ENCODE results near the gene HIPK2.

DNA sequence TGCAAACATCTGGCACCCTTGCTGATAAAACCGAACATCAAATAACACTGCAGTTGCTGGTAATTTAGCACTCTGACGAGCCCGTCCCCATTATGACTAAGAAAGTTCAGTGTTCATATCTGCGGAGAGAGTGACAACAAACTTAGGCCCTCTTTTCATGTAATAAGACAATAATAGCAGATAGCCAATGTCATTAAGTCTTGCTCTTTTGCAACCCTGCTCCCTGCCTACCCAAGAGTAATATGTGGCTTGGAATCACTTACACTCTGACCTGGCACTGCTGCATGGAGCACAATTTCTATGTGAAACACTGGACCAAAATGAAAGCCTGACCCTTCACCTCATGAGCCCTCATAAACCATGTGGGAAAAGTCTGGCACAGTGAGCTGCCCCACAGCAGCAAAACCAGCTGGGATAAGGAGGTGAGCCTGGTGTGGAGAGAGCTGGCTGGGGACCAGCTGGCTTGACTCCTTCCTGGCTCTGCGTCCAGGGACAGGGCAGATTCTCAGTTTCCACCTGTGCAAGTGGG, 86.5 kb downstream of the HIPK2 start:
- TF ChIP-seq CEBPB (IDR thresholded peaks at IDR 0.05) (no peak), RFX5 (IDR thresholded peaks at IDR 0.05) (no peak), RAD21 (conservative IDR thresholded peaks at IDR 0.05 in 1 of 2, IDR thresholded peaks at IDR 0.05 in 1 of 2) (no peak), EHMT2 (IDR thresholded peaks at IDR 0.05; ENCODE audit: low read depth) (no peak), FOSB (CRISPR knock-in tag; IDR thresholded peaks at IDR 0.05) (no peak), EP300 (IDR thresholded peaks at IDR 0.05) (no peak), CBX2 (IDR thresholded peaks at IDR 0.05; ENCODE audit: borderline replicate concordance, low read depth) (no peak), POLR2A (IDR thresholded peaks at IDR 0.05; ENCODE audit: low read length) (no peak), SMC3 (IDR thresholded peaks at IDR 0.05) (no peak)
- TF ChIP-seq, protein P1, sequence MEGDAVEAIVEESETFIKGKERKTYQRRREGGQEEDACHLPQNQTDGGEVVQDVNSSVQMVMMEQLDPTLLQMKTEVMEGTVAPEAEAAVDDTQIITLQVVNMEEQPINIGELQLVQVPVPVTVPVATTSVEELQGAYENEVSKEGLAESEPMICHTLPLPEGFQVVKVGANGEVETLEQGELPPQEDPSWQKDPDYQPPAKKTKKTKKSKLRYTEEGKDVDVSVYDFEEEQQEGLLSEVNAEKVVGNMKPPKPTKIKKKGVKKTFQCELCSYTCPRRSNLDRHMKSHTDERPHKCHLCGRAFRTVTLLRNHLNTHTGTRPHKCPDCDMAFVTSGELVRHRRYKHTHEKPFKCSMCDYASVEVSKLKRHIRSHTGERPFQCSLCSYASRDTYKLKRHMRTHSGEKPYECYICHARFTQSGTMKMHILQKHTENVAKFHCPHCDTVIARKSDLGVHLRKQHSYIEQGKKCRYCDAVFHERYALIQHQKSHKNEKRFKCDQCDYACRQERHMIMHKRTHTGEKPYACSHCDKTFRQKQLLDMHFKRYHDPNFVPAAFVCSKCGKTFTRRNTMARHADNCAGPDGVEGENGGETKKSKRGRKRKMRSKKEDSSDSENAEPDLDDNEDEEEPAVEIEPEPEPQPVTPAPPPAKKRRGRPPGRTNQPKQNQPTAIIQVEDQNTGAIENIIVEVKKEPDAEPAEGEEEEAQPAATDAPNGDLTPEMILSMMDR (IDR thresholded peaks at IDR 0.05), result no peak
- TF ChIP-seq, protein P2, sequence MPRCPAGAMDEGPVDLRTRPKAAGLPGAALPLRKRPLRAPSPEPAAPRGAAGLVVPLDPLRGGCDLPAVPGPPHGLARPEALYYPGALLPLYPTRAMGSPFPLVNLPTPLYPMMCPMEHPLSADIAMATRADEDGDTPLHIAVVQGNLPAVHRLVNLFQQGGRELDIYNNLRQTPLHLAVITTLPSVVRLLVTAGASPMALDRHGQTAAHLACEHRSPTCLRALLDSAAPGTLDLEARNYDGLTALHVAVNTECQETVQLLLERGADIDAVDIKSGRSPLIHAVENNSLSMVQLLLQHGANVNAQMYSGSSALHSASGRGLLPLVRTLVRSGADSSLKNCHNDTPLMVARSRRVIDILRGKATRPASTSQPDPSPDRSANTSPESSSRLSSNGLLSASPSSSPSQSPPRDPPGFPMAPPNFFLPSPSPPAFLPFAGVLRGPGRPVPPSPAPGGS (IDR thresholded peaks at IDR 0.05), result no peak
- TF ChIP-seq, protein P3, sequence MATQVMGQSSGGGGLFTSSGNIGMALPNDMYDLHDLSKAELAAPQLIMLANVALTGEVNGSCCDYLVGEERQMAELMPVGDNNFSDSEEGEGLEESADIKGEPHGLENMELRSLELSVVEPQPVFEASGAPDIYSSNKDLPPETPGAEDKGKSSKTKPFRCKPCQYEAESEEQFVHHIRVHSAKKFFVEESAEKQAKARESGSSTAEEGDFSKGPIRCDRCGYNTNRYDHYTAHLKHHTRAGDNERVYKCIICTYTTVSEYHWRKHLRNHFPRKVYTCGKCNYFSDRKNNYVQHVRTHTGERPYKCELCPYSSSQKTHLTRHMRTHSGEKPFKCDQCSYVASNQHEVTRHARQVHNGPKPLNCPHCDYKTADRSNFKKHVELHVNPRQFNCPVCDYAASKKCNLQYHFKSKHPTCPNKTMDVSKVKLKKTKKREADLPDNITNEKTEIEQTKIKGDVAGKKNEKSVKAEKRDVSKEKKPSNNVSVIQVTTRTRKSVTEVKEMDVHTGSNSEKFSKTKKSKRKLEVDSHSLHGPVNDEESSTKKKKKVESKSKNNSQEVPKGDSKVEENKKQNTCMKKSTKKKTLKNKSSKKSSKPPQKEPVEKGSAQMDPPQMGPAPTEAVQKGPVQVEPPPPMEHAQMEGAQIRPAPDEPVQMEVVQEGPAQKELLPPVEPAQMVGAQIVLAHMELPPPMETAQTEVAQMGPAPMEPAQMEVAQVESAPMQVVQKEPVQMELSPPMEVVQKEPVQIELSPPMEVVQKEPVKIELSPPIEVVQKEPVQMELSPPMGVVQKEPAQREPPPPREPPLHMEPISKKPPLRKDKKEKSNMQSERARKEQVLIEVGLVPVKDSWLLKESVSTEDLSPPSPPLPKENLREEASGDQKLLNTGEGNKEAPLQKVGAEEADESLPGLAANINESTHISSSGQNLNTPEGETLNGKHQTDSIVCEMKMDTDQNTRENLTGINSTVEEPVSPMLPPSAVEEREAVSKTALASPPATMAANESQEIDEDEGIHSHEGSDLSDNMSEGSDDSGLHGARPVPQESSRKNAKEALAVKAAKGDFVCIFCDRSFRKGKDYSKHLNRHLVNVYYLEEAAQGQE (IDR thresholded peaks at IDR 0.05), result no peak
- TF ChIP-seq, protein P4, sequence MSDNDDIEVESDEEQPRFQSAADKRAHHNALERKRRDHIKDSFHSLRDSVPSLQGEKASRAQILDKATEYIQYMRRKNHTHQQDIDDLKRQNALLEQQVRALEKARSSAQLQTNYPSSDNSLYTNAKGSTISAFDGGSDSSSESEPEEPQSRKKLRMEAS (IDR thresholded peaks at IDR 0.05), result no peak

All from A549 (cell line).